Fibroblast of lung (primary cell): ENCODE measurements around the gene NACC1. TPM values are rescaled to one million over a fixed set of nuclear protein-coding genes. Genes with fewer than 3 reads are reported as not detected.

Experiments
- DNase-seq, 2 donors: peaks; one replicate each; pipeline versions ENCODE4 v3.0.0 to v3.0.0-alpha.2; 2010; ENCODE audit warnings: low read depth in 2 of 2
- H2AFZ ChIP-seq: 2 replicates; pipeline ENCODE4 v1.5.1; 2012; ENCODE audit warnings: low read length, control low read depth, inconsistent platforms
- H3K27ac ChIP-seq: 2 replicates; pipeline ENCODE4 v1.5.1; 2011; ENCODE audit warnings: low read length, control low read depth; ENCODE audit not compliant: insufficient read depth
- H3K27me3 ChIP-seq: 2 replicates; pipeline ENCODE4 v1.5.1; 2011; ENCODE audit warnings: mild to moderate bottlenecking, low read length; ENCODE audit not compliant: control insufficient read depth, insufficient read depth
- H3K36me3 ChIP-seq: 2 replicates; pipeline ENCODE4 v1.5.1; 2011; ENCODE audit warnings: low read length; ENCODE audit not compliant: control insufficient read depth, insufficient read depth
- H3K4me1 ChIP-seq: 2 replicates; pipeline ENCODE4 v1.5.1; 2011; ENCODE audit warnings: low read length; ENCODE audit not compliant: control insufficient read depth, insufficient read depth; ENCODE audit errors: extremely low read depth
- H3K4me2 ChIP-seq: 2 replicates; pipeline ENCODE4 v1.5.1; 2011; ENCODE audit warnings: low read length, control low read depth; ENCODE audit not compliant: insufficient read depth; ENCODE audit errors: extremely low read depth
- H3K4me3 ChIP-seq, 4 experiments: fragments of 200-600 bp in 1 of 4; sonication (generic) in 1 of 4; replicated peaks in 1 of 4; 2 replicates each; pipeline ENCODE4 v1.5.1; 2011 to 2016; ENCODE audit warnings: low read length in 4 of 4, low read depth in 3 of 4, mild to moderate bottlenecking in 3 of 4, control low read depth in 2 of 4, inconsistent platforms in 1 of 4, mixed read lengths in 1 of 4; ENCODE audit not compliant: insufficient read depth in 1 of 4; ENCODE audit errors: control extremely low read depth in 1 of 4
- H3K79me2 ChIP-seq: 2 replicates; pipeline ENCODE4 v1.5.1; 2012; ENCODE audit warnings: mild to moderate bottlenecking, low read length, inconsistent platforms; ENCODE audit not compliant: control insufficient read depth, insufficient read depth
- H3K9ac ChIP-seq: 2 replicates; pipeline ENCODE4 v1.5.1; 2011; ENCODE audit warnings: mild to moderate bottlenecking, low read length, control low read depth; ENCODE audit not compliant: insufficient read depth
- H3K9me3 ChIP-seq: 2 replicates; pipeline ENCODE4 v1.5.1; 2012; ENCODE audit warnings: low read depth, low read length; ENCODE audit not compliant: control insufficient read depth, insufficient read depth
- H4K20me1 ChIP-seq: 2 replicates; pipeline ENCODE4 v1.5.1; 2011; ENCODE audit warnings: low read length; ENCODE audit not compliant: control insufficient read depth, insufficient read depth; ENCODE audit errors: extremely low read depth
- CTCF ChIP-seq, 2 donors: IDR thresholded peaks in 1 of 2; conservative IDR thresholded peaks in 1 of 2; 1 replicate in 1 of 2; 2 replicates in 1 of 2; pipeline ENCODE4 v1.5.1; 2011 to 2012; ENCODE audit warnings: low read length in 2 of 2, control low read depth in 1 of 2, inconsistent platforms in 1 of 2, low read depth in 1 of 2, mild to moderate bottlenecking in 1 of 2
- EZH2 ChIP-seq: IDR thresholded peaks from 2 replicates; pipeline ENCODE4 v1.5.1; 2012; ENCODE audit warnings: low read length, control low read depth, mild to moderate bottlenecking; ENCODE audit errors: missing control alignments
- polyA plus RNA-seq, 2 donors: library from polyadenylated mRNA; depleted of rRNA in 1 of 2; stranded (reverse) in 1 of 2; unstranded in 1 of 2; fragments of >200 nt; gene quantifications; 2 replicates each; pipeline ENCODE4 v1.2.1, GENCODE V29; 2011 to 2012; ENCODE audit warnings: missing spikeins in 1 of 2
- total RNA-seq: library from RNA; depleted of rRNA; stranded (reverse); fragments of >200 nt; gene quantifications from 2 replicates; pipeline ENCODE4 v1.2.1, GENCODE V29; 2014

NACC1 gene
- total and polyA plus RNA-seq, 2 donors (not counting 1 experiment from before 2014, with no cell fraction given), result 31.9 to 33.5 TPM

DNA sequence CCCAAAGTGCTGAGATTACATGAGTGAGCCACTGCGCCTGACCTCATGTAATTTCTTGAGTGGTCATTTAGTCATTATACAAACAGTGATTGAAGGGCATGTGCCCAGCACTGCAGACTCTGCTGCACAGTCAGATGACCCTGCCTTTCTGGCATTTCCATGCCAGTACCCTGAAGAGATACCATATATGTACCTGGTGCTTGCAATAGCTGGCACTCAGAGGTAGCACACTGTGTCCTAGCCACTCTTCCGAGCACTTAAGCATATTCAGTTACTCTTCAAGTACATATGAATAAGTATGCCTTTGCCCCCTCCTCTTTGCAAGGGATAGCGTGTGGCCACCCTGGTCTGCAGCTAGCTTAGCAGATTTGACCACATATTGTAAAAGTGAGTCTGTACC lies 16.6 kb downstream of the NACC1 start:
- no peak overlapping the region for H3K27ac ChIP-seq
- no peak overlapping the region for H2AFZ ChIP-seq
- H3K4me2 ChIP-seq, result no peak overlapping the region
- H4K20me1 ChIP-seq, result no peaks in the 10 kb centered on the region
- no peak overlapping the region for H3K9ac ChIP-seq
- H3K9me3 ChIP-seq, result no peaks in the 10 kb centered on the region
- TF ChIP-seq CTCF (conservative IDR thresholded peaks at IDR 0.05 in 1 of 2, IDR thresholded peaks at IDR 0.05 in 1 of 2; ENCODE audit: low read depth in 1 of 2, low read length in 2 of 2) (no peak), EZH2 (no peak)
- peaks cover 32% of the 10 kb centered on the region for H3K36me3 ChIP-seq
- no peak overlapping the region for H3K4me3 ChIP-seq
- no peaks in the 10 kb centered on the region for H3K27me3 ChIP-seq
- H3K79me2 ChIP-seq, result peaks cover 45% of the 10 kb centered on the region
- no peaks in the 10 kb centered on the region for H3K4me1 ChIP-seq
- DNase-seq, result no peak

- no peaks in the 10 kb centered on the region for H4K20me1 ChIP-seq
- H3K79me2 ChIP-seq, result peaks cover 38% of the 10 kb centered on the region
- no peaks in the 10 kb centered on the region for H3K27me3 ChIP-seq
- no peak for DNase-seq
- no peak overlapping the region for H3K4me2 ChIP-seq
- TF ChIP-seq CTCF (conservative IDR thresholded peaks at IDR 0.05 in 1 of 2, IDR thresholded peaks at IDR 0.05 in 1 of 2; ENCODE audit: low read depth in 1 of 2, low read length in 2 of 2) (no peak), EZH2 (no peak)
- H3K4me3 ChIP-seq, result no peak overlapping the region
- H3K4me1 ChIP-seq, result no peaks in the 10 kb centered on the region
- H3K9me3 ChIP-seq, result no peaks in the 10 kb centered on the region
- peaks cover 32% of the 10 kb centered on the region for H3K36me3 ChIP-seq
- no peak overlapping the region for H3K9ac ChIP-seq
- no peak overlapping the region for H2AFZ ChIP-seq
- H3K27ac ChIP-seq, result no peak overlapping the region
Observed at GRCh38 chr19:13135068-13136062, 17.3 kb downstream of the NACC1 start.

GRCh38 chr19:13137290-13137794 lies 19.3 kb downstream of the NACC1 start:
- no peak overlapping the region for H3K9ac ChIP-seq
- H4K20me1 ChIP-seq, result no peaks in the 10 kb centered on the region
- H3K4me2 ChIP-seq, result no peak overlapping the region
- no peak overlapping the region for H3K27ac ChIP-seq
- H2AFZ ChIP-seq, result no peak overlapping the region
- peaks cover 28% of the 10 kb centered on the region for H3K79me2 ChIP-seq
- H3K4me1 ChIP-seq, result no peaks in the 10 kb centered on the region
- no peak overlapping the region for H3K4me3 ChIP-seq
- H3K36me3 ChIP-seq, result peaks cover 32% of the 10 kb centered on the region
- H3K27me3 ChIP-seq, result no peaks in the 10 kb centered on the region
- no peak for TF ChIP-seq EZH2
- no peak for TF ChIP-seq CTCF (conservative IDR thresholded peaks at IDR 0.05 in 1 of 2, IDR thresholded peaks at IDR 0.05 in 1 of 2; ENCODE audit: low read depth in 1 of 2, low read length in 2 of 2)
- no peaks in the 10 kb centered on the region for H3K9me3 ChIP-seq
- no peak for DNase-seq
